DOHH2 (cell line): ENCODE results near the gene SIRPG.

Source experiments
- H3F3A ChIP-seq: fragments of 200-600 bp; sonication (generic), shearing (Covaris generic); 2 replicates; pipeline ENCODE4 v1.6.0; 2016; ENCODE audit warnings: antibody characterized with exemption, mild to moderate bottlenecking; ENCODE audit not compliant: control insufficient read depth, insufficient read depth
- H3K27ac ChIP-seq: fragments of 200-600 bp; sonication (generic); 2 replicates; pipeline ENCODE4 v1.5.1; 2014; ENCODE audit warnings: low read depth, mild to moderate bottlenecking, low read length, moderate library complexity
- H3K27me3 ChIP-seq: fragments of 200-600 bp; sonication (generic); 2 replicates; pipeline ENCODE4 v1.6.1; 2014; ENCODE audit warnings: mild to moderate bottlenecking, low read length, mixed read lengths; ENCODE audit not compliant: control insufficient read depth
- H3K36me3 ChIP-seq: fragments of 200-600 bp; sonication (generic); 2 replicates; pipeline ENCODE4 v1.6.1; 2014; ENCODE audit warnings: mild to moderate bottlenecking, low read length, moderate library complexity, mixed read lengths; ENCODE audit not compliant: control insufficient read depth
- H3K4me1 ChIP-seq: fragments of 200-600 bp; sonication (generic); 2 replicates; pipeline ENCODE4 v1.6.1; 2014; ENCODE audit warnings: mild to moderate bottlenecking, low read length, mixed read lengths; ENCODE audit not compliant: control insufficient read depth
- H3K4me2 ChIP-seq: fragments of 200-600 bp; sonication (generic); 2 replicates; pipeline ENCODE4 v1.6.0; 2014; ENCODE audit warnings: mild to moderate bottlenecking, low read length, moderate library complexity
- H3K4me3 ChIP-seq: fragments of 200-600 bp; sonication (generic); 2 replicates; pipeline ENCODE4 v1.5.1; 2014; ENCODE audit warnings: mild to moderate bottlenecking, low read length, mixed read lengths
- H3K79me2 ChIP-seq: fragments of 200-600 bp; sonication (generic); 2 replicates; pipeline ENCODE4 v1.6.1; 2014; ENCODE audit warnings: mild to moderate bottlenecking, low read length, mixed read lengths; ENCODE audit not compliant: control insufficient read depth
- H3K9me2 ChIP-seq: fragments of 200-600 bp; sonication (generic); replicated peaks from 2 replicates; pipeline ENCODE4 v1.6.1; 2014; ENCODE audit warnings: mild to moderate bottlenecking, low read length, mixed read lengths; ENCODE audit not compliant: control insufficient read depth
- H3K9me3 ChIP-seq: fragments of 200-600 bp; sonication (generic); 2 replicates; pipeline ENCODE4 v1.6.1; 2014; ENCODE audit warnings: antibody characterized with exemption, low read length, mixed read lengths; ENCODE audit not compliant: control insufficient read depth, insufficient read depth
- H4K20me1 ChIP-seq: fragments of 200-600 bp; sonication (generic); 2 replicates; pipeline ENCODE4 v1.6.0; 2014; ENCODE audit warnings: low read depth, mild to moderate bottlenecking, antibody characterized with exemption, low read length, moderate library complexity; ENCODE audit not compliant: control insufficient read depth, insufficient read depth
- EZH2phosphoT487 ChIP-seq: fragments of 200-600 bp; sonication (generic); IDR thresholded peaks from 2 replicates; pipeline ENCODE4 v1.6.1; 2017; ENCODE audit warnings: borderline replicate concordance, mild to moderate bottlenecking, antibody characterized with exemption, low read length, moderate library complexity, mixed read lengths
- TF ChIP-seq, protein P1 (sequence below): fragments of 200-600 bp; sonication (generic); IDR thresholded peaks from one replicate; pipeline ENCODE4 v1.5.1; 2014; ENCODE audit warnings: antibody characterized with exemption, mild to moderate bottlenecking, low read depth, low read length; ENCODE audit not compliant: poor library complexity, severe bottlenecking

SIRPG gene

DNA sequence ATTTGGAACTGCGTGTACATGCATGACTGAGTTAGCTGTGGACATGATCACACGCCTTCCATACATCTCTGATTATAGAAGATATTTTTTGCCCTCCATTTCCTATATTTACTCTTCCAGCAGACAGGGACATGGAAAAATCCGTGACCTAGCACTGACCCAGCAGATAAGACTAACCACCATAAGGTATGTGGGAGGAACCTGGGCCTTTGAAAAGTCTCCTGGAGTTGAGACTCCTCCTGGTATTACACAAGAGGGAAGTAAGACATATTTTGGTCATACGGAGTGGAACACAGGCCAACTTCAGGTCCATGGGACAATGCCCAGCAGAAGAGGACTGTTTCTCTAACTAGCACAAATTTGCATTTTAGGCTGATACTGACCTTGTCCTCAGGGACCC, 24.0 kb downstream of the SIRPG start:
- Histone ChIP-seq H3K9me2 (no peaks in the 10 kb centered on the region), H3F3A (no peaks in the 10 kb centered on the region), H3K27me3 (peaks cover 2% of the 10 kb centered on the region; the same call in 1 of the 2 replicates), H3K27ac (no peak overlapping the region), H3K79me2 (no peaks in the 10 kb centered on the region), H3K4me3 (no peak overlapping the region), H3K4me2 (no peak overlapping the region), H3K4me1 (no peaks in the 10 kb centered on the region), H3K9me3 (no peaks in the 10 kb centered on the region), H3K36me3 (no peaks in the 10 kb centered on the region), H4K20me1 (no peaks in the 10 kb centered on the region)
- TF ChIP-seq EZH2phosphoT487: no peak
- TF ChIP-seq, protein P1, sequence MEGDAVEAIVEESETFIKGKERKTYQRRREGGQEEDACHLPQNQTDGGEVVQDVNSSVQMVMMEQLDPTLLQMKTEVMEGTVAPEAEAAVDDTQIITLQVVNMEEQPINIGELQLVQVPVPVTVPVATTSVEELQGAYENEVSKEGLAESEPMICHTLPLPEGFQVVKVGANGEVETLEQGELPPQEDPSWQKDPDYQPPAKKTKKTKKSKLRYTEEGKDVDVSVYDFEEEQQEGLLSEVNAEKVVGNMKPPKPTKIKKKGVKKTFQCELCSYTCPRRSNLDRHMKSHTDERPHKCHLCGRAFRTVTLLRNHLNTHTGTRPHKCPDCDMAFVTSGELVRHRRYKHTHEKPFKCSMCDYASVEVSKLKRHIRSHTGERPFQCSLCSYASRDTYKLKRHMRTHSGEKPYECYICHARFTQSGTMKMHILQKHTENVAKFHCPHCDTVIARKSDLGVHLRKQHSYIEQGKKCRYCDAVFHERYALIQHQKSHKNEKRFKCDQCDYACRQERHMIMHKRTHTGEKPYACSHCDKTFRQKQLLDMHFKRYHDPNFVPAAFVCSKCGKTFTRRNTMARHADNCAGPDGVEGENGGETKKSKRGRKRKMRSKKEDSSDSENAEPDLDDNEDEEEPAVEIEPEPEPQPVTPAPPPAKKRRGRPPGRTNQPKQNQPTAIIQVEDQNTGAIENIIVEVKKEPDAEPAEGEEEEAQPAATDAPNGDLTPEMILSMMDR: no peak

DNA sequence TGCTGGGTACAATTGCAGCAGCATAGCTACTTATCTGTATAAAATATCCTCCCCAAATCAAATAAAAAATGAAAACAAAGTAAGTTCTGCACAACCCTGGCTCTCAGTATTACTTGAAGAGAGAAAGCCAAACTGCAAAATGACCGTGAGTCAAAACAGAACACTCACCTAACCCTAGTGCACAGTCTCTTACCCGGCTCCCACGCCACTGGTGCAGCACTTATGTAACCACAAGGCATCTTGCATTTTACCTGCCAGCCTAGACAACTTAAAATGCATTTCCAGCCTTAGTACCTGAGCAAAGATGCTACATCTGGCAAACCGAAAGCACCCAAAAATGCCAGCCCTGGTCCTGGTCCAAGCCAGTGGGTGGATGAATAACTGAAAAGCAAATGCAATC, 25.4 kb downstream of the SIRPG start:
- no peak for TF ChIP-seq EZH2phosphoT487
- H4K20me1 ChIP-seq: no peaks in the 10 kb centered on the region
- H3F3A ChIP-seq: no peaks in the 10 kb centered on the region
- H3K4me3 ChIP-seq: no peak overlapping the region
- H3K4me1 ChIP-seq: no peaks in the 10 kb centered on the region
- H3K4me2 ChIP-seq: no peak overlapping the region
- no peaks in the 10 kb centered on the region for H3K79me2 ChIP-seq
- H3K27ac ChIP-seq: no peak overlapping the region
- H3K9me3 ChIP-seq: no peaks in the 10 kb centered on the region
- peaks cover 8% of the 10 kb centered on the region for H3K27me3 ChIP-seq
- H3K9me2 ChIP-seq: no peaks in the 10 kb centered on the region
- no peaks in the 10 kb centered on the region for H3K36me3 ChIP-seq

DNA sequence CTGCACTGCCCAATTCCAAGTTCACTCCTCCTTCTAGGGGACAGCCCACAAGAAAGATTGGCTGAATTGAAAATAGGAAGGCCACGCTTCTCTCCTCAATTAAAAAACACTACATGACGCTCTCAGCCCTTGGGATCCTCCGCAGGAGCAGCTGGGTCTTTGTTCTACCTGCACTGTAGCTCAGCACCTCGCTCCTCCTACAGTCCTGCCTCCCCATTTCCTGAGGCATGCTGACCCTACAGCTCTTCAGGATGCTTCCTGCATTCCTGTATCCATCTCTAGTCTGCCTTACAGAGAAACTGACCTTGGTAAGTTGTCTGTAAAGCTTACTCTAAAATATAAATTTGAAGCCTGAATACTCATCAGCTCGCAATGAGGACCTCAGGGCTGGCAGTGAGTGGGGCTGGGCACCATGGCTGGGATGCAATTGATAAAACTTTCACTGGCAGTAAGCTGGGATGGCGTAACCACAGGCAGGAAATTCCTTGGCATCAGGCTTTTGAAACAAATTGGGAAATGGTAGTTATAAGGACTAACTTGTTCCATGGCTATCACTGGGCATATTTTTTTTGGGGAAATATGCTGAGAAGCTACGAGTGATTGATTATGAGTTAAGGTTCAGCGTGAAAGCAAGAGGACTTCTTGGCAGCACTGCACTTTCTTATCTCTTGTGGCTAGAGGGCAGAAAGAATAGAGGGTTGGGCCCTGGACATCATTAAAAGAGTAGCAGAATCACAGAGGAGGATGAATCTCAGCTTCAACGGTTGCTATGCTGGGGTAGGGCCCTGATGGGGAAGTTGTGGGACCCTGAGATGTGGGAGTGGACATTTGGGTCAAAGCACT, 26.0 kb downstream of the SIRPG start:
- Histone ChIP-seq H3K9me3 (no peaks in the 10 kb centered on the region), H3K79me2 (no peaks in the 10 kb centered on the region), H3K36me3 (no peaks in the 10 kb centered on the region), H3K4me3 (no peak overlapping the region), H4K20me1 (no peaks in the 10 kb centered on the region), H3K4me2 (no peak overlapping the region), H3K27me3 (peaks cover 8% of the 10 kb centered on the region), H3K27ac (no peak overlapping the region), H3F3A (no peaks in the 10 kb centered on the region), H3K9me2 (no peaks in the 10 kb centered on the region), H3K4me1 (no peaks in the 10 kb centered on the region)
- TF ChIP-seq EZH2phosphoT487: no peak
- TF ChIP-seq, protein P1: no peak

DNA sequence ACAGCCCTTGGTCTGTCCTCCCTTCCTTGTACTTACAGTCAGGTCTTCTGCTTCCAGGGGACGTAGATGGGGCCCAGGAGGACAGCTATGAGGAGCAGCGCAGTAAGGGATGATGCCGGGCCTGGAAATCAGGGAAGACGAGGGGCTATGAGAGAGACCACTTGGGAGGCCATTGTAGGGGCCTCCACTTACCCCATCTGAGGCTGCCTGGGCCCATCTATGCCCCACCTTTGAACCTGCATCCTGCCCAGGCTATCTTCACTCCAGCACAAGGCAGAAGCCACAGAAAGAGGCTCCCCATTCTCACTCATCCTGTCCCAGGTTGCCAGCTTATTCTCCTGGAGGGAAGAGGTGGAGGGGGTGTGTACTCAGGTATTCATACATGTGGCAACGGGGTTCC, 27.4 kb downstream of the SIRPG start:
- TF ChIP-seq, protein P1: no peak
- no peak for TF ChIP-seq EZH2phosphoT487
- peaks cover 11% of the 10 kb centered on the region for H3K27me3 ChIP-seq

More for the DNA sequence above, 27.4 kb downstream of the SIRPG start:
- Histone ChIP-seq H3K27ac (no peak overlapping the region), H3K79me2 (no peaks in the 10 kb centered on the region), H3K4me3 (no peak overlapping the region), H3F3A (no peaks in the 10 kb centered on the region), H4K20me1 (no peaks in the 10 kb centered on the region), H3K9me3 (no peaks in the 10 kb centered on the region), H3K4me1 (no peaks in the 10 kb centered on the region), H3K4me2 (no peak overlapping the region), H3K36me3 (no peaks in the 10 kb centered on the region), H3K9me2 (no peaks in the 10 kb centered on the region)
